HL-60 (cell line): ENCODE results near the gene EMC6.

Experiments used
- POLR2AphosphoS5 ChIP-seq: IDR thresholded peaks from 2 replicates; pipeline ENCODE4 v1.6.1; 2012; ENCODE audit warnings: low read depth
- TF ChIP-seq, protein P1 (sequence below): IDR thresholded peaks from one replicate; pipeline ENCODE4 v1.5.1; 2011; ENCODE audit warnings: low read length, control low read depth, inconsistent platforms; ENCODE audit not compliant: insufficient read depth

DNA sequence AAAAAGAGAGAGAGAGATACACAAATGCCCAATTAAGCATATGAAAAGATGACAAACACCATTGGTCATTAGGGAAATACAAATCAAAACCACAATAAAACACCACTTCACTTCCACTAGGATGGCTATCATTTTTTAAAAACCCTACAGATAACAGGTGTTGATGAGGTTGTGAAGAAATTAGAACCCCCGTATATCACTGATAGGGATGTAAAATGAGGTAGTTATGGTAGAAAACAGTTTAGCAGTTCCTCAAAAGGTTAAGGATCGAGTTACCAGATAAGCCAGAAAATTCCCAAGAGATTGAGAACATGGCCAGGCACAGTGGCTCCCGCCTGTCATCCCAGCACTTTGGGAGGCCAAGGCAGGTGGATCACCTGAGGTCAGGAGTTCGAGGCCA, 24.5 kb downstream of the EMC6 start:
- TF ChIP-seq, protein P1, sequence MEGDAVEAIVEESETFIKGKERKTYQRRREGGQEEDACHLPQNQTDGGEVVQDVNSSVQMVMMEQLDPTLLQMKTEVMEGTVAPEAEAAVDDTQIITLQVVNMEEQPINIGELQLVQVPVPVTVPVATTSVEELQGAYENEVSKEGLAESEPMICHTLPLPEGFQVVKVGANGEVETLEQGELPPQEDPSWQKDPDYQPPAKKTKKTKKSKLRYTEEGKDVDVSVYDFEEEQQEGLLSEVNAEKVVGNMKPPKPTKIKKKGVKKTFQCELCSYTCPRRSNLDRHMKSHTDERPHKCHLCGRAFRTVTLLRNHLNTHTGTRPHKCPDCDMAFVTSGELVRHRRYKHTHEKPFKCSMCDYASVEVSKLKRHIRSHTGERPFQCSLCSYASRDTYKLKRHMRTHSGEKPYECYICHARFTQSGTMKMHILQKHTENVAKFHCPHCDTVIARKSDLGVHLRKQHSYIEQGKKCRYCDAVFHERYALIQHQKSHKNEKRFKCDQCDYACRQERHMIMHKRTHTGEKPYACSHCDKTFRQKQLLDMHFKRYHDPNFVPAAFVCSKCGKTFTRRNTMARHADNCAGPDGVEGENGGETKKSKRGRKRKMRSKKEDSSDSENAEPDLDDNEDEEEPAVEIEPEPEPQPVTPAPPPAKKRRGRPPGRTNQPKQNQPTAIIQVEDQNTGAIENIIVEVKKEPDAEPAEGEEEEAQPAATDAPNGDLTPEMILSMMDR = no peak
- no peak for TF ChIP-seq POLR2AphosphoS5
